ENCODE data around the gene SLC39A2.
"Not testable (repeated sequence)": the region's sequence is repeated elsewhere in the genome, so short reads cannot be mapped to it uniquely, and the experiment has no call there.

Gene SLC39A2

GRCh38 chr14:21026274-21026987 lies 27.3 kb downstream of the SLC39A2 start:
- no peak for DNase-seq

- no peak for DNase-seq
These were observed 27.9 kb downstream of the SLC39A2 start for GRCh38 chr14:21026988-21027315.

GRCh38 chr14:21029917-21030316 lies 30.8 kb downstream of the SLC39A2 start, which contains the start of gene TPPP2:
Gene TPPP2, plus strand, starts transcription at chr14:21030217. Its CDS starts 365 bp downstream, at chr14:21030582.
- no peak for DNase-seq

- no peak for DNase-seq
These were observed 31.4 kb downstream of the SLC39A2 start for GRCh38 chr14:21030531-21030930.

- DNase-seq: no peak
These were observed 33.4 kb downstream of the SLC39A2 start for GRCh38 chr14:21032326-21033132.

GRCh38 chr14:21033133-21033698 lies 34.1 kb downstream of the SLC39A2 start:
- no peak for DNase-seq

- DNase-seq: no peak
These were observed 35.6 kb downstream of the SLC39A2 start, which contains the start of gene RNASE13 for GRCh38 chr14:21034707-21035106. Gene RNASE13, minus strand, starts transcription at chr14:21034807. Its CDS starts 519 bp downstream, at chr14:21034288.

GRCh38 chr14:21036751-21037150 lies 37.7 kb downstream of the SLC39A2 start:
- no peak for DNase-seq

- DNase-seq: no peak
These were observed 38.1 kb downstream of the SLC39A2 start for GRCh38 chr14:21037156-21037555.

- DNase-seq: no peak
These were observed 39.6 kb downstream of the SLC39A2 start for GRCh38 chr14:21038441-21039422.

- DNase-seq: no peak
These were observed 40.7 kb downstream of the SLC39A2 start for GRCh38 chr14:21039585-21040369.

- no peak for DNase-seq
These were observed 41.4 kb downstream of the SLC39A2 start for GRCh38 chr14:21040370-21040925.

GRCh38 chr14:21040941-21041340 lies 41.8 kb downstream of the SLC39A2 start:
- not testable (repeated sequence) for DNase-seq

GRCh38 chr14:21041676-21042433 lies 42.8 kb downstream of the SLC39A2 start, which contains the start of gene RNASE7:
Gene RNASE7, plus strand, starts transcription at chr14:21042362. Its CDS starts 631 bp downstream, at chr14:21042993.
- no peak for DNase-seq

GRCh38 chr14:21042918-21043317 lies 43.8 kb downstream of the SLC39A2 start:
- no peak for DNase-seq

- DNase-seq: no peak
These were observed 44.4 kb downstream of the SLC39A2 start for GRCh38 chr14:21043387-21043973.

GRCh38 chr14:21043974-21044618 lies 45.0 kb downstream of the SLC39A2 start:
- peak; percentile 18 for DNase-seq

- DNase-seq: no peak
These were observed 48.3 kb downstream of the SLC39A2 start for GRCh38 chr14:21047378-21047781.

- no peak for DNase-seq
These were observed 49.5 kb downstream of the SLC39A2 start for GRCh38 chr14:21048638-21049037.

All from activated effector memory CD4-positive, alpha-beta T cell treated with Interleukin-2 at 50 U/mL for 16 hours (primary cell).